ENCODE results near the gene LCN15.
A peak's percentile ranks its signal among the peaks of the same experiment; 100 is the strongest.
"Not testable (repeated sequence)": the region's sequence is repeated elsewhere in the genome, so short reads cannot be mapped to it uniquely, and the experiment has no call there.

The LCN15 gene

GRCh38 chr9:136764301-136764891, at the start of gene LCN15:
TSS of gene LCN15 (minus strand) at chr9:136764518. CDS start at chr9:136764488, 30 bp downstream.
- DNase-seq, result no peak

- DNase-seq, result no peak
Observed at GRCh38 chr9:136808806-136809158, 44.5 kb upstream of the LCN15 start.

- peak; percentile 52 for DNase-seq
Observed at GRCh38 chr9:136808075-136808805, 43.9 kb upstream of the LCN15 start.

- peak; percentile 84 for DNase-seq
Observed at GRCh38 chr9:136807281-136808074, 43.2 kb upstream of the LCN15 start, which contains the start of gene RABL6. TSS of gene RABL6 (plus strand) at chr9:136807948. CDS start at chr9:136808197, 249 bp downstream.

GRCh38 chr9:136806631-136807201, 42.4 kb upstream of the LCN15 start:
- no peak for DNase-seq

- DNase-seq, result no peak
Observed at GRCh38 chr9:136806067-136806466, 41.7 kb upstream of the LCN15 start.

GRCh38 chr9:136805207-136805740, 41.0 kb upstream of the LCN15 start:
- no peak for DNase-seq

GRCh38 chr9:136804509-136805206, 40.3 kb upstream of the LCN15 start:
- DNase-seq, result no peak

GRCh38 chr9:136803551-136804508, 39.5 kb upstream of the LCN15 start:
- DNase-seq, result no peak

- not testable (repeated sequence) for DNase-seq
Observed at GRCh38 chr9:136803009-136803550, 38.8 kb upstream of the LCN15 start.

- DNase-seq, result no peak
Observed at GRCh38 chr9:136802321-136802720, 38.0 kb upstream of the LCN15 start.

GRCh38 chr9:136799854-136800657, 35.7 kb upstream of the LCN15 start:
- DNase-seq, result peak; percentile 91

- DNase-seq, result no peak
Observed at GRCh38 chr9:136799079-136799853, 34.9 kb upstream of the LCN15 start.

- DNase-seq, result no peak
Observed at GRCh38 chr9:136798708-136799078, 34.4 kb upstream of the LCN15 start.

- not testable (repeated sequence) for DNase-seq
Observed at GRCh38 chr9:136796775-136797347, 32.5 kb upstream of the LCN15 start.

- no peak for DNase-seq
Observed at GRCh38 chr9:136796238-136796774, 32.0 kb upstream of the LCN15 start, which contains the start of gene CCDC183. TSS of gene CCDC183 (plus strand) at chr9:136796338. CDS start at chr9:136796398, 60 bp downstream.

- DNase-seq, result no peak
Observed at GRCh38 chr9:136795000-136795348, 30.7 kb upstream of the LCN15 start.

GRCh38 chr9:136794281-136794999, 30.1 kb upstream of the LCN15 start:
- DNase-seq, result no peak

All from CD4-positive, alpha-beta T cell treated with Interleukin-17A for 1 hour (primary cell).